Activated effector memory CD4-positive, alpha-beta T cell treated with anti-CD3 and anti-CD28 coated beads, Interleukin-2, amount 50 U/mL, for 16 hours (primary cell): ENCODE measurements around the gene KLHDC4.
"Not testable (repeated sequence)": the region's sequence is repeated elsewhere in the genome, so short reads cannot be mapped to it uniquely, and the experiment has no call there.

ENCODE experiments used
- DNase-seq: peaks from one replicate; pipeline ENCODE4 v3.0.0-alpha.2; 2020

Gene KLHDC4

GRCh38 chr16:87741700-87742415, 23.9 kb downstream of the KLHDC4 start:
- DNase-seq = no peak

- no peak for DNase-seq
Observed at GRCh38 chr16:87740909-87741424, 24.8 kb downstream of the KLHDC4 start.

GRCh38 chr16:87740441-87740840, 25.3 kb downstream of the KLHDC4 start:
- no peak for DNase-seq

- no peak for DNase-seq
Observed at GRCh38 chr16:87739801-87740200, 26.0 kb downstream of the KLHDC4 start.

- no peak for DNase-seq
Observed at GRCh38 chr16:87736008-87736382, 29.8 kb downstream of the KLHDC4 start.

- no peak for DNase-seq
Observed at GRCh38 chr16:87735270-87736007, 30.3 kb downstream of the KLHDC4 start.

- DNase-seq = no peak
Observed at GRCh38 chr16:87734644-87735043, 31.1 kb downstream of the KLHDC4 start.

GRCh38 chr16:87733190-87733589, 32.6 kb downstream of the KLHDC4 start:
- no peak for DNase-seq

GRCh38 chr16:87731607-87732006, 34.2 kb downstream of the KLHDC4 start:
- DNase-seq = no peak

GRCh38 chr16:87729266-87729954, 36.4 kb downstream of the KLHDC4 start:
- DNase-seq = no peak

GRCh38 chr16:87728026-87728425, 37.8 kb downstream of the KLHDC4 start:
- no peak for DNase-seq

GRCh38 chr16:87727346-87727745, 38.4 kb downstream of the KLHDC4 start:
- no peak for DNase-seq

- not testable (repeated sequence) for DNase-seq
Observed at GRCh38 chr16:87726577-87726976, 39.2 kb downstream of the KLHDC4 start.

- DNase-seq = no peak
Observed at GRCh38 chr16:87725596-87726235, 40.1 kb downstream of the KLHDC4 start.

- DNase-seq = no peak
Observed at GRCh38 chr16:87724490-87725291, 41.1 kb downstream of the KLHDC4 start.

- no peak for DNase-seq
Observed at GRCh38 chr16:87723226-87723623, 42.6 kb downstream of the KLHDC4 start.

- DNase-seq = no peak
Observed at GRCh38 chr16:87722590-87723225, 43.1 kb downstream of the KLHDC4 start.

- DNase-seq = no peak
Observed at GRCh38 chr16:87721622-87722585, 43.9 kb downstream of the KLHDC4 start.

GRCh38 chr16:87720446-87720845, 45.3 kb downstream of the KLHDC4 start:
- no peak for DNase-seq

GRCh38 chr16:87718831-87719230, 47.0 kb downstream of the KLHDC4 start:
- not testable (repeated sequence) for DNase-seq

- no peak for DNase-seq
Observed at GRCh38 chr16:87715658-87716057, 50.1 kb downstream of the KLHDC4 start.
